HEK293 (cell line): ENCODE data around the gene NOXO1.

Experiments used
- BCL11B ChIP-seq: fragments of 450-650 bp; formaldehyde crosslinking; IDR thresholded peaks from 2 replicates; pipeline ENCODE4 v1.5.1; 2016; ENCODE audit warnings: low read depth, missing biosample characterization, missing genetic modification characterization
- EGR2 ChIP-seq: fragments of 450-650 bp; formaldehyde crosslinking; IDR thresholded peaks from 2 replicates; pipeline ENCODE4 v1.5.1; 2016; ENCODE audit warnings: low read depth, missing biosample characterization, missing genetic modification characterization
- FEZF1 ChIP-seq: fragments of 450-650 bp; formaldehyde crosslinking; IDR thresholded peaks from 2 replicates; pipeline ENCODE4 v1.5.1; 2016; ENCODE audit warnings: missing biosample characterization, missing genetic modification characterization
- GFI1B ChIP-seq: fragments of 450-650 bp; formaldehyde crosslinking; IDR thresholded peaks from 2 replicates; pipeline ENCODE4 v1.5.1; 2016; ENCODE audit warnings: missing biosample characterization, missing genetic modification characterization
- KLF10 ChIP-seq: fragments of 450-650 bp; IDR thresholded peaks from 2 replicates; pipeline ENCODE4 v1.5.1; 2018; ENCODE audit warnings: missing biosample characterization, mild to moderate bottlenecking, missing genetic modification characterization
- PRDM1 ChIP-seq: fragments of 450-650 bp; formaldehyde crosslinking; IDR thresholded peaks from 2 replicates; pipeline ENCODE4; 2016; ENCODE audit warnings: missing biosample characterization, missing genetic modification characterization
- PRDM10 ChIP-seq: fragments of 450-650 bp; formaldehyde crosslinking; IDR thresholded peaks from 2 replicates; pipeline ENCODE4 v1.5.1; 2016; ENCODE audit warnings: missing biosample characterization, missing genetic modification characterization
- REPIN1 ChIP-seq: fragments of 450-650 bp; formaldehyde crosslinking; IDR thresholded peaks from 2 replicates; pipeline ENCODE4 v1.5.1; 2017; ENCODE audit warnings: missing biosample characterization, missing genetic modification characterization, low read depth
- ZFP69B ChIP-seq: fragments of 450-650 bp; formaldehyde crosslinking; IDR thresholded peaks from 2 replicates; pipeline ENCODE4 v1.5.1; 2016; ENCODE audit warnings: missing biosample characterization, missing genetic modification characterization
- ZIC2 ChIP-seq: fragments of 450-650 bp; formaldehyde crosslinking; IDR thresholded peaks from 2 replicates; pipeline ENCODE4 v1.5.1; 2016; ENCODE audit warnings: missing biosample characterization, missing genetic modification characterization
- ZNF114 ChIP-seq: fragments of 450-650 bp; formaldehyde crosslinking; IDR thresholded peaks from 2 replicates; pipeline ENCODE4 v1.5.0; 2017; ENCODE audit warnings: missing biosample characterization, missing genetic modification characterization
- ZNF132 ChIP-seq: fragments of 450-650 bp; formaldehyde crosslinking; IDR thresholded peaks from 2 replicates; pipeline ENCODE4 v1.5.1; 2017; ENCODE audit warnings: missing biosample characterization, missing genetic modification characterization, borderline replicate concordance
- ZNF146 ChIP-seq: fragments of 450-650 bp; formaldehyde crosslinking; IDR thresholded peaks from 2 replicates; pipeline ENCODE4 v1.5.1; 2016; ENCODE audit warnings: missing biosample characterization, missing genetic modification characterization
- ZNF184 ChIP-seq: fragments of 450-650 bp; IDR thresholded peaks from 2 replicates; pipeline ENCODE4 v1.5.1; 2018; ENCODE audit warnings: missing biosample characterization, mild to moderate bottlenecking, missing genetic modification characterization
- ZNF19 ChIP-seq: fragments of 450-650 bp; formaldehyde crosslinking; IDR thresholded peaks from 2 replicates; pipeline ENCODE4; 2016; ENCODE audit warnings: missing biosample characterization, missing genetic modification characterization, low read depth
- ZNF214 ChIP-seq: fragments of 450-650 bp; formaldehyde crosslinking; IDR thresholded peaks from 2 replicates; pipeline ENCODE4 v1.5.1; 2017; ENCODE audit warnings: missing biosample characterization, mild to moderate bottlenecking, missing genetic modification characterization, borderline replicate concordance
- ZNF223 ChIP-seq: fragments of 450-650 bp; formaldehyde crosslinking; IDR thresholded peaks from 2 replicates; pipeline ENCODE4 v1.5.1; 2016; ENCODE audit warnings: missing biosample characterization, missing genetic modification characterization
- ZNF248 ChIP-seq: fragments of 450-650 bp; formaldehyde crosslinking; IDR thresholded peaks from 2 replicates; pipeline ENCODE4 v1.5.1; 2017; ENCODE audit warnings: missing biosample characterization, missing genetic modification characterization
- ZNF335 ChIP-seq: fragments of 450-650 bp; formaldehyde crosslinking; conservative IDR thresholded peaks from 2 replicates; pipeline ENCODE4 v1.5.1; 2016; ENCODE audit warnings: missing biosample characterization, missing genetic modification characterization
- ZNF433 ChIP-seq: fragments of 450-650 bp; formaldehyde crosslinking; IDR thresholded peaks from 2 replicates; pipeline ENCODE4 v1.5.1; 2016; ENCODE audit warnings: missing biosample characterization, missing genetic modification characterization, low read depth
- ZNF600 ChIP-seq: fragments of 450-650 bp; formaldehyde crosslinking; IDR thresholded peaks from 2 replicates; pipeline ENCODE4 v1.5.1; 2016; ENCODE audit warnings: missing biosample characterization, missing genetic modification characterization
- ZNF610 ChIP-seq: fragments of 450-650 bp; formaldehyde crosslinking; IDR thresholded peaks from 2 replicates; pipeline ENCODE4 v1.5.1; 2016; ENCODE audit warnings: missing biosample characterization, missing genetic modification characterization, borderline replicate concordance
- ZNF623 ChIP-seq: fragments of 450-650 bp; formaldehyde crosslinking; IDR thresholded peaks from 2 replicates; pipeline ENCODE4 v1.5.1; 2016; ENCODE audit warnings: missing biosample characterization, missing genetic modification characterization
- ZNF626 ChIP-seq: fragments of 450-650 bp; sonication (Bioruptor Pico); formaldehyde crosslinking; IDR thresholded peaks from 2 replicates; pipeline ENCODE4 v1.5.1; 2018; ENCODE audit warnings: missing biosample characterization, missing genetic modification characterization, inconsistent platforms
- ZNF664 ChIP-seq: fragments of 450-650 bp; formaldehyde crosslinking; IDR thresholded peaks from 2 replicates; pipeline ENCODE4 v1.5.1; 2016; ENCODE audit warnings: missing biosample characterization, missing genetic modification characterization
- ZNF791 ChIP-seq: fragments of 450-650 bp; formaldehyde crosslinking; IDR thresholded peaks from 2 replicates; pipeline ENCODE4 v1.5.1; 2016; ENCODE audit warnings: missing biosample characterization, missing genetic modification characterization
- ZNF830 ChIP-seq: fragments of 450-650 bp; IDR thresholded peaks from 2 replicates; pipeline ENCODE4 v1.5.0; 2018; ENCODE audit warnings: missing biosample characterization, missing genetic modification characterization, low read depth, mild to moderate bottlenecking, moderate library complexity
- ZSCAN5A ChIP-seq: fragments of 450-650 bp; formaldehyde crosslinking; IDR thresholded peaks from 2 replicates; pipeline ENCODE4 v1.5.1; 2016; ENCODE audit warnings: missing biosample characterization, missing genetic modification characterization
- TF ChIP-seq, protein P1 (sequence below): fragments of 450-650 bp; formaldehyde crosslinking; IDR thresholded peaks from 2 replicates; pipeline ENCODE4 v1.5.1; 2016; ENCODE audit warnings: missing biosample characterization, missing genetic modification characterization
- TF ChIP-seq, protein P2 (sequence below): fragments of 450-650 bp; formaldehyde crosslinking; IDR thresholded peaks from 2 replicates; pipeline ENCODE4 v1.5.1; 2016; ENCODE audit warnings: missing biosample characterization, missing genetic modification characterization

The NOXO1 gene

DNA sequence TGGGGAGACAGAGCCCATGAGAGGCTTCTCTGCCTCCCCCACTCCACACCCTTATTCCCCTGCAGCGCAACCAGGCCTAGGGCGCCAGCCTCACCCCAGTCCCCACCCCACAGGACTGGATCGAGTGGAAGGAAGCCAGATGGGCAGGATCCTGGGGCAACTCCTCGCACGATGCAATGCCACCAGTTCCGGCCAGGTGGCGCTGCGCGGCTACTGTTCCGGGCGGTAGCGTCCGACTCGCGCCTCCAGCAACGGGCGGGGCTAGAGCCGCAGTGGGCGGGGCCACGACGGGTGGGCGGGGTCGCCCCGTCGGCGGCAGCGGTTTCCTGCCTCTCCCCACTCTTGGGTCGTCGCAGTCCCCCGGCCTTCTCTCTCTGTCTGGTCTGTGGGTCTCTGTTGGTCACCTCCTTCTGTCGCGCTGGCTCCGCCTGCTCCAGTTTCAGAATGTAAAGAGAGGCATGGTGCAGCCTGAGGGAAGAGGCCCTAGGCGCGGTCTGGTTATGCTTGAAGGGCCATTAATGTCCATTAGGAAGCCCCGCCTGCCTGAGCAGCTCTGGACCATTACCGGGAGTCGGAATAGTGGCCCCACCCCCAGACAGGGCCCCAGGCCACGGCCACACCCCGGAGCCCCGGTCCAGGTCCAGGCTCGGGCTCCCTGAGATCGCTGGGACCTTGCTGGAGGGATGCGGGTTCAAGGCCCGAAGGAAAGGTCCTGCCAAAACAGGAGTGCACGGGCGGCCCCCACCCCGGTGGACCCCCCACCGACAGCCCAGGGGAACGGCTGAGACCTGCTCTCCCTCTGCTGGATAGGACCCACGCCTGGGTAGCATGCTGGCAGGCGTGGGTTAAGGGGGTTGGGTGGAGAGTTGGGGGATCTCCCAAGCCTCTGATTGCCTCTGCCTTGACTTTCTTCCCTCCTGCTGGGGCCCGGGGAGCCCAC, 42.1 kb upstream of the NOXO1 start (continued):
- TF ChIP-seq ZNF146 (tag by site-specific recombination) (no peak), ZNF600 (tag by site-specific recombination) (peak; percentile 28; the same call in 1 of the 2 replicates), ZNF132 (tag by site-specific recombination) (no peak), ZNF623 (tag by site-specific recombination) (no peak), KLF10 (tag by site-specific recombination) (peak; percentile 57; the same call in 1 of the 2 replicates), EGR2 (tag by site-specific recombination) (no peak), ZNF610 (tag by site-specific recombination) (peak; percentile 42; the same call in 1 of the 2 replicates), PRDM1 (tag by site-specific recombination) (no peak), REPIN1 (tag by site-specific recombination) (no peak), ZNF626 (tag by site-specific recombination) (no peak), ZNF664 (tag by site-specific recombination) (no peak), ZNF184 (tag by site-specific recombination) (no peak), ZNF433 (tag by site-specific recombination) (no peak), ZSCAN5A (no peak), ZIC2 (tag by site-specific recombination) (peak; percentile 51), GFI1B (tag by site-specific recombination) (no peak), ZNF248 (tag by site-specific recombination) (no peak), BCL11B (tag by site-specific recombination) (no peak), ZNF830 (tag by site-specific recombination) (no peak), ZNF114 (no peak), ZFP69B (tag by site-specific recombination) (0 out of 2 replicates have a peak, but pooled peaks have one; percentile 22), ZNF335 (peak; percentile 98), ZNF791 (tag by site-specific recombination) (no peak), ZNF214 (tag by site-specific recombination) (no peak), PRDM10 (tag by site-specific recombination) (0 out of 2 replicates have a peak, but pooled peaks have one; percentile 23), ZNF223 (tag by site-specific recombination) (no peak), ZNF19 (tag by site-specific recombination) (no peak), FEZF1 (tag by site-specific recombination) (no peak)
- TF ChIP-seq, protein P1, sequence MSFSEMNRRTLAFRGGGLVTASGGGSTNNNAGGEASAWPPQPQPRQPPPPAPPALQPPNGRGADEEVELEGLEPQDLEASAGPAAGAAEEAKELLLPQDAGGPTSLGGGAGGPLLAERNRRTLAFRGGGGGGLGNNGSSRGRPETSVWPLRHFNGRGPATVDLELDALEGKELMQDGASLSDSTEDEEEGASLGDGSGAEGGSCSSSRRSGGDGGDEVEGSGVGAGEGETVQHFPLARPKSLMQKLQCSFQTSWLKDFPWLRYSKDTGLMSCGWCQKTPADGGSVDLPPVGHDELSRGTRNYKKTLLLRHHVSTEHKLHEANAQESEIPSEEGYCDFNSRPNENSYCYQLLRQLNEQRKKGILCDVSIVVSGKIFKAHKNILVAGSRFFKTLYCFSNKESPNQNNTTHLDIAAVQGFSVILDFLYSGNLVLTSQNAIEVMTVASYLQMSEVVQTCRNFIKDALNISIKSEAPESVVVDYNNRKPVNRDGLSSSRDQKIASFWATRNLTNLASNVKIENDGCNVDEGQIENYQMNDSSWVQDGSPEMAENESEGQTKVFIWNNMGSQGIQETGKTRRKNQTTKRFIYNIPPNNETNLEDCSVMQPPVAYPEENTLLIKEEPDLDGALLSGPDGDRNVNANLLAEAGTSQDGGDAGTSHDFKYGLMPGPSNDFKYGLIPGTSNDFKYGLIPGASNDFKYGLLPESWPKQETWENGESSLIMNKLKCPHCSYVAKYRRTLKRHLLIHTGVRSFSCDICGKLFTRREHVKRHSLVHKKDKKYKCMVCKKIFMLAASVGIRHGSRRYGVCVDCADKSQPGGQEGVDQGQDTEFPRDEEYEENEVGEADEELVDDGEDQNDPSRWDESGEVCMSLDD = no peak
- TF ChIP-seq, protein P2, sequence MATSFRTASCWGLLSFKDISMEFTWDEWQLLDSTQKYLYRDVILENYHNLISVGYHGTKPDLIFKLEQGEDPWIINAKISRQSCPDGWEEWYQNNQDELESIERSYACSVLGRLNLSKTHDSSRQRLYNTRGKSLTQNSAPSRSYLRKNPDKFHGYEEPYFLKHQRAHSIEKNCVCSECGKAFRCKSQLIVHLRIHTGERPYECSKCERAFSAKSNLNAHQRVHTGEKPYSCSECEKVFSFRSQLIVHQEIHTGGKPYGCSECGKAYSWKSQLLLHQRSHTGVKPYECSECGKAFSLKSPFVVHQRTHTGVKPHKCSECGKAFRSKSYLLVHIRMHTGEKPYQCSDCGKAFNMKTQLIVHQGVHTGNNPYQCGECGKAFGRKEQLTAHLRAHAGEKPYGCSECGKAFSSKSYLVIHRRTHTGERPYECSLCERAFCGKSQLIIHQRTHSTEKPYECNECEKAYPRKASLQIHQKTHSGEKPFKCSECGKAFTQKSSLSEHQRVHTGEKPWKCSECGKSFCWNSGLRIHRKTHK (tag by site-specific recombination) = no peak
